KMS-11 (cell line): Measurements from ENCODE around the gene PTPRF.

Experiments used
- H2AFZ ChIP-seq: fragments of 200-600 bp; sonication (generic); 2 replicates; pipeline ENCODE4 v1.6.1; 2016; ENCODE audit warnings: antibody characterized with exemption, mixed run types, low read depth
- H3K27ac ChIP-seq: fragments of 200-600 bp; sonication (generic); 2 replicates; pipeline ENCODE4 v1.6.1; 2016; ENCODE audit warnings: mild to moderate bottlenecking, mixed run types
- H3K27me3 ChIP-seq: fragments of 200-600 bp; sonication (generic); 2 replicates; pipeline ENCODE4 v1.6.1; 2017; ENCODE audit warnings: mild to moderate bottlenecking, low read depth, mixed run types, moderate library complexity; ENCODE audit not compliant: insufficient read depth
- H3K36me3 ChIP-seq: fragments of 200-600 bp; sonication (generic); 2 replicates; pipeline ENCODE4 v1.6.1; 2017; ENCODE audit warnings: mild to moderate bottlenecking, mixed run types; ENCODE audit not compliant: insufficient read depth
- H3K4me1 ChIP-seq: fragments of 200-600 bp; sonication (generic); 2 replicates; pipeline ENCODE4 v1.6.1; 2016; ENCODE audit warnings: mild to moderate bottlenecking, low read depth, mixed run types; ENCODE audit not compliant: poor library complexity, severe bottlenecking
- H3K4me2 ChIP-seq: fragments of 200-600 bp; sonication (generic); 2 replicates; pipeline ENCODE4 v1.7.0; 2016; ENCODE audit warnings: mild to moderate bottlenecking, mixed run types
- H3K4me3 ChIP-seq: fragments of 200-600 bp; sonication (generic); IDR thresholded peaks from 2 replicates; pipeline ENCODE4 v1.6.1; 2017; ENCODE audit warnings: low read depth, low read length, mixed read lengths; ENCODE audit not compliant: insufficient read depth
- H3K79me2 ChIP-seq: fragments of 200-600 bp; sonication (generic); 2 replicates; pipeline ENCODE4 v1.6.1; 2016; ENCODE audit warnings: low read depth, mixed run types; ENCODE audit not compliant: insufficient read depth
- H3K9ac ChIP-seq: fragments of 200-600 bp; sonication (generic); 2 replicates; pipeline ENCODE4 v1.6.1; 2016; ENCODE audit warnings: mild to moderate bottlenecking, mixed run types
- H4K20me1 ChIP-seq: fragments of 200-600 bp; sonication (generic); 2 replicates; pipeline ENCODE4 v1.6.1; 2016; ENCODE audit warnings: mild to moderate bottlenecking, mixed run types; ENCODE audit not compliant: insufficient read depth
- TF ChIP-seq, protein P1 (sequence below): fragments of 200-600 bp; sonication (generic); conservative IDR thresholded peaks from 2 replicates; pipeline ENCODE4 v1.6.1; 2017; ENCODE audit warnings: low read depth, mild to moderate bottlenecking, antibody characterized with exemption, low read length, moderate library complexity, mixed read lengths

Gene PTPRF

GRCh38 chr1:43488165-43488564 lies 42.5 kb upstream of the PTPRF start:
- no peaks in the 10 kb centered on the region for H3K27me3 ChIP-seq
- no peak overlapping the region for H2AFZ ChIP-seq
- no peak overlapping the region for H3K9ac ChIP-seq
- TF ChIP-seq, protein P1, sequence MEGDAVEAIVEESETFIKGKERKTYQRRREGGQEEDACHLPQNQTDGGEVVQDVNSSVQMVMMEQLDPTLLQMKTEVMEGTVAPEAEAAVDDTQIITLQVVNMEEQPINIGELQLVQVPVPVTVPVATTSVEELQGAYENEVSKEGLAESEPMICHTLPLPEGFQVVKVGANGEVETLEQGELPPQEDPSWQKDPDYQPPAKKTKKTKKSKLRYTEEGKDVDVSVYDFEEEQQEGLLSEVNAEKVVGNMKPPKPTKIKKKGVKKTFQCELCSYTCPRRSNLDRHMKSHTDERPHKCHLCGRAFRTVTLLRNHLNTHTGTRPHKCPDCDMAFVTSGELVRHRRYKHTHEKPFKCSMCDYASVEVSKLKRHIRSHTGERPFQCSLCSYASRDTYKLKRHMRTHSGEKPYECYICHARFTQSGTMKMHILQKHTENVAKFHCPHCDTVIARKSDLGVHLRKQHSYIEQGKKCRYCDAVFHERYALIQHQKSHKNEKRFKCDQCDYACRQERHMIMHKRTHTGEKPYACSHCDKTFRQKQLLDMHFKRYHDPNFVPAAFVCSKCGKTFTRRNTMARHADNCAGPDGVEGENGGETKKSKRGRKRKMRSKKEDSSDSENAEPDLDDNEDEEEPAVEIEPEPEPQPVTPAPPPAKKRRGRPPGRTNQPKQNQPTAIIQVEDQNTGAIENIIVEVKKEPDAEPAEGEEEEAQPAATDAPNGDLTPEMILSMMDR, result no peak
- no peaks in the 10 kb centered on the region for H3K36me3 ChIP-seq
- no peak overlapping the region for H3K4me2 ChIP-seq
- H3K4me3 ChIP-seq, result no peak overlapping the region
- no peak overlapping the region for H3K27ac ChIP-seq
- no peaks in the 10 kb centered on the region for H3K79me2 ChIP-seq
- H3K4me1 ChIP-seq, result no peaks in the 10 kb centered on the region
- no peaks in the 10 kb centered on the region for H4K20me1 ChIP-seq

DNA sequence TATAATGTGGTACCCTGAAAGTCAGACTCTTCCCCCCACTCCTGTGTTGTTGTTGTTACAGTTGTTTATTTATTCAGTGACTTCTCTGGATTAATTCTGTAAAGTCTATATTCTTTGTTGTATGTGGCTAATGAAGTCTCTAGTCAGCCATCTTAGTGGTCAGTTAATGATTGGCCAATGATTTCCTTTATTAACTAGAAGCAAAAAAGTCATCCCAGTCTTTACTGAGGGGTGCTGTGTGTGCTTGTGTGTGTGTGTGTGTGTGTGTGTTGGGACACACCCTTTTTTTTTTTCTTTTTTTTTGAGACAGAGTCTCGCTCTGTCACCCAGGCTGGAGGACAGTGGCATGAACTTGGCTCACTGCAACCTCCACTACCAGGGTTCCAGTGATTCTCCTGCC lies 39.6 kb upstream of the PTPRF start:
- TF ChIP-seq, protein P1, result no peak
- H3K36me3 ChIP-seq, result no peaks in the 10 kb centered on the region
- no peak overlapping the region for H2AFZ ChIP-seq

DNA sequence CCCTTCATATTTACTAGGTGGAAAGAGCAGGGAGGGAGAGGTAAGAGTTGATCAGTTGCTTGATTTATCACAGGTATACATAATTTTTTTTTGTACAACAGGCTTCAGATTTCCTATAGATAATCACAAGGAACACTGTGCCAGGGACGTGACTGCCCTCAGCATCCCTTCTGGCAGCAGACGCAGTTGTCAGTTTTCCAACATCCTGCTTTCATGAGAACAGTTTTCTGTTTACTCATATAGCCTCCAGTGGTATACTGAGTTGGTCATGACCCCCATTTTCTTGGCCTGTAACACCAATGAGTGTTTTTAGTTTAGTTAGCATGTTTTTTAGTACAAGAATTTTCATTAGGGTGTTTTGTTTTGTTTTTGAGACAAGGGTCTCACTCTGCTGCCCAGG lies 37.9 kb upstream of the PTPRF start:
- Histone ChIP-seq H3K27ac (no peak overlapping the region), H3K36me3 (no peaks in the 10 kb centered on the region), H3K9ac (no peak overlapping the region), H2AFZ (no peak overlapping the region), H3K4me3 (no peak overlapping the region), H3K4me2 (no peak overlapping the region), H4K20me1 (no peaks in the 10 kb centered on the region), H3K27me3 (no peaks in the 10 kb centered on the region), H3K79me2 (no peaks in the 10 kb centered on the region), H3K4me1 (no peaks in the 10 kb centered on the region)
- TF ChIP-seq, protein P1, result no peak

More for the DNA sequence above, 39.6 kb upstream of the PTPRF start:
- Histone ChIP-seq H3K27me3 (no peaks in the 10 kb centered on the region), H4K20me1 (no peaks in the 10 kb centered on the region), H3K4me3 (no peak overlapping the region), H3K4me1 (no peaks in the 10 kb centered on the region), H3K27ac (no peak overlapping the region), H3K9ac (no peak overlapping the region), H3K4me2 (no peak overlapping the region), H3K79me2 (no peaks in the 10 kb centered on the region)

DNA sequence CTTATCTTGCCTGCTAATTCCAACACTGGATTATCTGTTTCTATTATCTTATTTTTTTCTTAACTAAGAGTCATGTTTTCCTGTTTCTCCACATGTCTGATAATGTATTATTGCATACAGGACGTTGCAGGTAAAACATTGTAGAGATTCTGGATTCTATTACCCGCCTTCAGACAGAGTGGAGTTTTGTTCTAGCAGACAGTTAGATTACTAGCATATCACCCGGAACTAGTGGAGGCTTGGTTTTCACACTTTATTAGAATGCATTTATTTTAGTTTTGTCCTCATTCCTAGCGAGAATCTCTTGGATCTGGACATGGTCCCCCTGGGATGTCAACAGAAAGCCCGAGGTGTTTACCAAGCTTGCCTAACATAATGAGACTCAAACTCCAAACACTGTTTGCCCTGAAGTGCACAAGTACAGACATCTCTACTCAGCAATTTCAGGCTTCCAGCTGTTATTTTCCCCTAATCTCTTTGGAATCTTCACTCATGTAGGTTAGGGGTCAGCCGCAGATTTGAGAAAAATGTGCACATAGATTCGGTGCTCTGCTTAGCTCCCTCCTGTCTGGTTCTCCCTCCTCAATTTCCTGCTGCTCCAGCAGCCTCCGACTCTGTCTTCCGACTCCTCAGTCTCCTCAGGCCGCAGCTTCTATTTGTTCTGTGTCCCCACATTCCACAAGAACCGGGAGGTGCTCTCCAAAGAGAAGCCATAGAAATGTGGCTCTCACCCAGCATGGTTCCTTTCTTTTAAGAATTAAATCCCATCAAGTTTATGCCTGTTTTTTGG lies 36.8 kb upstream of the PTPRF start:
- Histone ChIP-seq H3K27me3 (no peaks in the 10 kb centered on the region), H3K9ac (no peak overlapping the region), H4K20me1 (no peaks in the 10 kb centered on the region), H3K79me2 (no peaks in the 10 kb centered on the region), H2AFZ (no peak overlapping the region), H3K27ac (no peak overlapping the region), H3K36me3 (no peaks in the 10 kb centered on the region), H3K4me1 (no peaks in the 10 kb centered on the region), H3K4me2 (no peak overlapping the region), H3K4me3 (no peak overlapping the region)
- TF ChIP-seq, protein P1, result no peak
